MG63 (cell line): Measurements from ENCODE around the gene ARAP1. TPM values are rescaled to one million over a fixed set of nuclear protein-coding genes. Genes with fewer than 3 reads are reported as not detected.

Experiments
- DNase-seq: peaks from one replicate; pipeline ENCODE4 v3.0.0-alpha.2; 2020
- H3K27me3 ChIP-seq: fragments of 250-450 bp; sonication (Bioruptor Pico); 2 replicates; pipeline ENCODE4 v1.5.1; 2020; ENCODE audit warnings: mild to moderate bottlenecking, moderate library complexity
- H3K36me3 ChIP-seq: fragments of 250-450 bp; sonication (Bioruptor Pico); 2 replicates; pipeline ENCODE4 v1.5.1; 2020; ENCODE audit warnings: mild to moderate bottlenecking, moderate library complexity
- H3K4me3 ChIP-seq: fragments of 250-450 bp; sonication (Bioruptor Pico); 2 replicates; pipeline ENCODE4 v1.5.1; 2020; ENCODE audit warnings: mild to moderate bottlenecking, moderate library complexity
- H3K9me3 ChIP-seq: fragments of 250-450 bp; sonication (Bioruptor Pico); 2 replicates; pipeline ENCODE4 v1.5.1; 2020; ENCODE audit warnings: mild to moderate bottlenecking, moderate library complexity
- total RNA-seq: library from RNA; depleted of rRNA; stranded (reverse); fragments of >200 nt; shearing (Covaris generic); gene quantifications from 2 replicates; pipeline ENCODE4 v1.2.3, GENCODE V29; 2014; ENCODE audit warnings: low replicate concordance

Gene ARAP1
- total RNA-seq, 1 experiment from 2014 or later, result 55.6 TPM

GRCh38 chr11:72678524-72678923 lies 73.7 kb downstream of the ARAP1 start:
- Histone ChIP-seq H3K27me3 (peaks cover 44% of the 10 kb centered on the region), H3K4me3 (no peak overlapping the region), H3K36me3 (peaks cover under 1% of the 10 kb centered on the region), H3K9me3 (no peaks in the 10 kb centered on the region)
- DNase-seq, result no peak

DNA sequence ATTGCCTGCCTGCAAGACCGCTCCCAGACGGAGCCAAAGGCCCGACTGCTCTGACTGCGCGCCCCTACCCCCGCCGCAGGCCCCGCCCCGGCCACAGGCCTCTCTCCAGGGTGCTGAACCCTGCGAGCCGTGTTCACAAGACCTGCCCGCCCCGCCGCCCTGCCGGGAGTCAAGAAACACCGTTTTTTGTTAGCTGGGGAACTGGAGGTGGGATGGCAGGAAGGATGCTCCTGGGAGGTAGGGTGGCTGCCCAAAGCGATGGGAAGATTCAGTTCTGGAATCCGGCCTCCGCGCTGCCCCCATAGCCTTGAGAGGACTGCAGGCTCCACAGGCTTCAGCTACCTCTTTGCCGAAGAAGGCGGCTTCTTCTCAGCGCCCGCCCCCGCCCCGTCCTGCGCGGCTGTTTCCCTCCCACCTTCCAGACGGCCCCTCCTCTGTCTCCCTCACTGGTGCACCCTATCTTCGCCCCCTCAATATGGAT lies 75.3 kb downstream of the ARAP1 start:
- peak; percentile 58 for DNase-seq

DNA sequence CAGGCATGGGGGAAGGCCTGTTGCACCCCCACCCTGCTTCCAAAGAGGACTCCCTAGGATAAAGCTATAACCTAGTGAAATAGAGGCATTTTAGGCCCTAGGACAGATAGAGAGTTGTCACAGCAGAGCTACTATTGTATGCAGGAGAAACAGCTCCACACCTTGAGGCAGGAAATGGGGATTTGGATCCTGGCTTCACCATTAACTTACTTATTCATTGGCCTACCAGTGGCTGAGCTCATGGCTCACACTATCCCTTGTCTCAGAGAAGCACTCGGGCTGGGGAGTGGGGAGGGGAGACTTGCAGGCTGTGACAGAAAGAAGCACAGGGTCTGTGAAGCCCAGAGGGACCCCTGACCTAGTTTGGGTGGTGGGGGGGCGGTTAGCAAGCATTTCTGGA lies 77.0 kb downstream of the ARAP1 start:
- Histone ChIP-seq H3K4me3 (no peak overlapping the region), H3K36me3 (no peaks in the 10 kb centered on the region), H3K27me3 (peaks cover 49% of the 10 kb centered on the region), H3K9me3 (no peaks in the 10 kb centered on the region)
- no peak for DNase-seq

More for the DNA sequence above, 75.3 kb downstream of the ARAP1 start:
- Histone ChIP-seq H3K36me3 (no peaks in the 10 kb centered on the region), H3K4me3 (no peak overlapping the region), H3K27me3 (peaks cover 49% of the 10 kb centered on the region), H3K9me3 (no peaks in the 10 kb centered on the region)

GRCh38 chr11:72673943-72674828 lies 78.0 kb downstream of the ARAP1 start, which contains the start of gene PDE2A:
PDE2A (minus strand) TSS chr11:72674422; CDS start chr11:72674207, 215 bp downstream.
- no peak for DNase-seq
- H3K27me3 ChIP-seq, result peaks cover 49% of the 10 kb centered on the region
- no peak within 1 kb of the TSS for H3K4me3 ChIP-seq
- no peaks in the 10 kb centered on the region for H3K36me3 ChIP-seq
- no peaks in the 10 kb centered on the region for H3K9me3 ChIP-seq

- Histone ChIP-seq H3K27me3 (peaks cover 42% of the 10 kb centered on the region), H3K9me3 (no peaks in the 10 kb centered on the region), H3K4me3 (no peak overlapping the region), H3K36me3 (no peaks in the 10 kb centered on the region)
- DNase-seq, result no peak
Measured at GRCh38 chr11:72673284-72673942, 78.8 kb downstream of the ARAP1 start.

DNA sequence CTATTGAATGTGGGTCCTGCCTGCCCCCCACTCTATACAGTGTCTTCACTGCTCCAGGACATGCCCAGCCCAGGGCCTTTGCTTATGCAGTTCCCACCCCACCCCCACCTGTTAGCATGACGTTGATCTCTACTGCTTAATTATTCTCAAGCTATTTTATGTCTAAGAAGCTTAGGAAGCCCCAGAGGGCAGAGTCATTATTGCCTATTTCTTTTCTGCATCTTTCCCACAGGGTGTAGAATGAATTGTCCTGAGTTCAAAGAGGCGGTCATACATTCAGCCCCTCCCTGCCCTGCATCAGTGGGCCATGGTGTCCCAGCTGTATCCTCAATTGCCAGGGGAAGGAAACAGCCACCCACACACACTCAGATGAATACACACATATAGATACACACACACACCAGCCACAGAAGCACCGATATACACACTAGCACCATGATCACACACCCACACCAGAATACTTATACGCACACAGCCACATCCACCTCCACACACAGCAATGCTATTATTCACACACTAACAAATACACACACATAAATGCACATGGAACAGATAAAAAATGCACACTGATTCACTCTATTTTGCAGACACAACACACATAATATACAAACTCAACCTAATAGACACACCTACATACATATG lies 79.5 kb downstream of the ARAP1 start:
- no peak for DNase-seq
- Histone ChIP-seq H3K36me3 (no peaks in the 10 kb centered on the region), H3K9me3 (peaks cover 4% of the 10 kb centered on the region; the same call in 1 of the 2 replicates), H3K4me3 (no peak overlapping the region), H3K27me3 (peaks cover 37% of the 10 kb centered on the region)

DNA sequence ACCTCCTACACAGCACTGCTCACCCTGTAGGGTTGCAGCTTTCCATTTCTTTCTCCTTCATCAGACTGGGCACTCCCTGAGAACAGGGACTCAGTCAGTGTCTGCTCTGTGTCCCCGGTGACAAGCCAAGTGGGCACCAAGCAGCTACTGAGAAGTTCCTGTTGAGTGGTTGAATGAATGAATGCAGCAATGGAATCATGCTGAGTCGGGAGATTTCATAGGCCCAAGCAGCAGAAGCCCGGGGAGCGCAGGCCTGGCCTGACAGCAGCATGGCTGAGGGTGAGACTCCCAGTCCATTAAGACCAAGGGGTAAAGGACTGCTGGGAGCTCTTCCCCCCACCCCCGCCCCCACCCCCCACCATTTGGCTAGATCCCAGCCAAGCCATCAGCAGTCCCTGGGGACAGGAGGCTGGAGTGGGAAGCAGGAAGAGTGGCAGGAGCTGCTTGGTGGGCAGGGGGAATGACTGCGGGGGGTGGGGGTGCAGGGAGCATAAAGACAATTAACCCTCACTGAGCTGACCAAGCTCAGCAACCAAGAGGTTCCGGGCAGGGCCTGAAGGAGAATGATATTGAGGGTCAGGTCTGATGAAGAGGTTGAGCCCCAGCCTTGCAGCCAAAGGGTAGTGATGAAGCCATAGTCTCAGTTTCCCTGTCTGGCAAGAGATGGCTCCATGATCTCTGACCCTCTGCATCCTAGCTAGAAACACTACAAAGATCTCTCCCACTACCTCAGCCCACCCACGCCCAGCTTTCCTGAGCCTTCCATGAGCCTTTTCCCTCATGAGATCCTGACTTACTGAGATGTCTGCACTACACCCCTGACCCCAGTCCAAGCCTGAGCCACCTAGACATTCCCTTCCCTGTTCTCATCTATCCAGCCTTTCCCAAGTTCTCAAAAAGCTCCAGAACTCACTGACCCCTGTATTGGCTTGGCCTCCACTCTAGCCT lies 80.8 kb downstream of the ARAP1 start:
- DNase-seq, result no peak
- Histone ChIP-seq H3K9me3 (peaks cover 4% of the 10 kb centered on the region; the same call in 1 of the 2 replicates), H3K36me3 (no peaks in the 10 kb centered on the region), H3K27me3 (peaks cover 24% of the 10 kb centered on the region), H3K4me3 (no peak overlapping the region)

DNA sequence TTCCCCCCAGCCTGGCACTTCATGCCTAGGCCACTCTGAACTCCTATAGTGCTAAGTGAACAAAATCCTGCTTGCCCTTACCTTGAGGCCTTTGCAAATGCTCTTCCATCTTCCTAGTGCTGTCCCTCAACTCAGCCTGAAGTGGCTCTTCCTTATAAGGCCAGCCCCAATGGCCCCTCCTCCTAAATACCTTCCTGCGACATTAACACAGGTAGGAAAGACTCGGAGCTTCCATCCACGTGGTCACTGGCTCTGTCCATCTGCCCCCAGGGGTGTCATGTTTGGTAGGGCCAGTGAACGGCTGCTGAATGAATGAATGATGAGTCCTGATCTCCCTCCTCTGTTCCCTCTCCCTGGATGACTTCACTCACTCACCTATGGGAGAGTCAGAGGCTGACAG lies 82.2 kb downstream of the ARAP1 start:
- Histone ChIP-seq H3K36me3 (no peaks in the 10 kb centered on the region), H3K27me3 (peaks cover 18% of the 10 kb centered on the region), H3K4me3 (no peak overlapping the region), H3K9me3 (peaks cover 4% of the 10 kb centered on the region; the same call in 1 of the 2 replicates)
- no peak for DNase-seq

DNA sequence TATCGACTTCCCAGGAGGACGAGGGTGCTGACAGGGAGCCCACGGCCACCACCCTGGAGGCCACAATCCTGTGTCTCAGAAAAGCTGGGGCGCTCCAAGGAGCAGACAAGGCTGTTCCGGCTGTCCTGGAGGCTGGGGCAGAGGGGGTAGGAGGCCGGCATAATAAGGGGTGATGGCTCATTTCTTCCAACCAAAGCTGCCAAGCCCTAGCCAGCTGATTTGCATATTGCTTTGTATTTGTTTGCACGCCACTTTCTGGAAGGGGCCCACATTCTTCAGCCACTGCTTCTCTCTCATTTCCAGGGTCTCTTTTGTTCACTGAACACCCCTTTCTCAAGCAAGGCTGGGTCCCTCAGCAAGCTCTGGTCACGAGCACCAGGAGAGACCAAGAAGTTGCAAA lies 82.7 kb downstream of the ARAP1 start:
- H3K27me3 ChIP-seq, result peaks cover 14% of the 10 kb centered on the region
- no peak overlapping the region for H3K4me3 ChIP-seq
- no peak for DNase-seq
- no peaks in the 10 kb centered on the region for H3K36me3 ChIP-seq
- peaks cover 4% of the 10 kb centered on the region; the same call in 1 of the 2 replicates for H3K9me3 ChIP-seq

DNA sequence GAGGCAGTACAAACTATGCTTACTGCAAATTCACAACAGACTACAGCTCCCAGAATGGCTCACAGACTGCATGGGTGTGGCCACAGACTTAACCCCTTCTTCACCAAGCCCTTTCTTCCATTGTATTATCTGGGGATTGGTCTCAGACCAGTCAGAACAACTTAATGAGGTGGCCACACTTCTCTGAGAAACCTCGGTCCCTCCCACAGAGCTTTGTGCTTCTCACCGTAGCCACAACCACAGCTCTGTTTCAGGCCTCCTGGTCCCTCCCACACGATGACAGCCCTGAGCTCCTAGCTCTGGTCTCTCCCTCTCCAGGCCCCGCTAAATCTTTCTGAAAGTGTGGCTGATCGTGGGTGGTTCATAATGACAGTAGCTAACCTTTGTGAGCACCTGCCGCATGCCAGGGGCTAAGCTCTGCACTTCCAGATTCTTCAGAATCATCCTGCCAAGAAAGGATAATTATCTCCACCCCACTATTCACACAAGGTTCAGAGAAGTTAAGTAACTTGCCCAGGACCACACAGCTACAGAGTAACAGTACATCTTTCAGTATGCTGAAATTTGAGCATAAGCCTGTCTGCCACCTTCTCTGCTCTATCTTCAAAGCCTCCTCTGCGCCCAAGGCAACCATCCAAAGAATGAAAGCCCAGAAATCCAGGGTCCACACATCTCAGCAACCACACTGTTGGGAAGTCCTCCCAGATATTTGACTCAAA lies 83.4 kb downstream of the ARAP1 start:
- peaks cover 8% of the 10 kb centered on the region for H3K27me3 ChIP-seq
- peaks cover 4% of the 10 kb centered on the region; the same call in 1 of the 2 replicates for H3K9me3 ChIP-seq

DNA sequence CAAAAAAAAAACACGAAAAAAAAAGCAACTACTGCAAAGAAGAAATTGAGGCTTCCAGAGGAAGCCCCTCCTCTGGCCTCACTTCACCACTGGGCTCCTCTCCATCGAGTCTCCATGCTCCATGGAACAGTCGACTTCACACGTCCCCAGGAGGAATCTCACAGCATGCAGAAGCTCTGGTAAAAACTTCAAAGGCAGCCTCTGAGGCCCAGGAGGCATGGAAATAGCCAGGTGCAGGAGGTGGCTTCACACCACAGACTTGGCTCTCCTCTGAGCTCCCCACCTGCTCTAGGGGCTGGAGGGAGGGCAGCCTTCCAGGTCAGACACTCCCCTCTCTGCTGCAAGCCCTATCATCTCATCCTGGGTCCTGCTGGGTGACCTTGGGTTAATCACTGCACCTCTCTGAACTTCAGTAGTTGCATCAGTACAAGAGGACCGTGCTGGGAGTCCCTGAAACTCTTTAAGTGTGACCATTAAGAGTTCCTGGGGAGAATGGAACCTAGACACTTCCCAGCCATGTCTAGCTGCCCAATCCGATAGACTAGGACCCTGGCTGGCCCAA lies 86.2 kb downstream of the ARAP1 start:
- no peaks in the 10 kb centered on the region; the same call in 1 of the 2 replicates for H3K27me3 ChIP-seq
- DNase-seq, result no peak
- H3K9me3 ChIP-seq, result peaks cover 4% of the 10 kb centered on the region; the same call in 1 of the 2 replicates
- no peak overlapping the region for H3K4me3 ChIP-seq
- no peaks in the 10 kb centered on the region for H3K36me3 ChIP-seq

More for the DNA sequence above, 83.4 kb downstream of the ARAP1 start:
- no peak for DNase-seq
- H3K4me3 ChIP-seq, result no peak overlapping the region
- H3K36me3 ChIP-seq, result no peaks in the 10 kb centered on the region

- no peaks in the 10 kb centered on the region; the same call in 1 of the 2 replicates for H3K27me3 ChIP-seq
- H3K9me3 ChIP-seq, result no peaks in the 10 kb centered on the region
- H3K36me3 ChIP-seq, result no peaks in the 10 kb centered on the region
- no peak for DNase-seq
- H3K4me3 ChIP-seq, result no peak overlapping the region
Measured at GRCh38 chr11:72662036-72662435, 90.2 kb downstream of the ARAP1 start.

- Histone ChIP-seq H3K27me3 (no peaks in the 10 kb centered on the region; the same call in 1 of the 2 replicates), H3K36me3 (no peaks in the 10 kb centered on the region), H3K9me3 (no peaks in the 10 kb centered on the region), H3K4me3 (no peak overlapping the region)
- DNase-seq, result no peak
Measured at GRCh38 chr11:72661486-72661885, 90.7 kb downstream of the ARAP1 start.

GRCh38 chr11:72658989-72659640 lies 93.1 kb downstream of the ARAP1 start:
- H3K27me3 ChIP-seq, result no peaks in the 10 kb centered on the region; the same call in 1 of the 2 replicates
- DNase-seq, result no peak
- H3K36me3 ChIP-seq, result no peaks in the 10 kb centered on the region
- no peak overlapping the region for H3K4me3 ChIP-seq
- no peaks in the 10 kb centered on the region for H3K9me3 ChIP-seq
